H9 (cell line): ENCODE data around the gene KCNH1. TPM values are rescaled to one million over a fixed set of nuclear protein-coding genes. Genes with fewer than 3 reads are reported as not detected.

Experiments used
- DNase-seq: peaks from one replicate; pipeline ENCODE4 v3.0.0-alpha.2; 2017
- H2AFZ ChIP-seq: one replicate; pipeline ENCODE4 v1.6.1; 2013; ENCODE audit warnings: mild to moderate bottlenecking, low read length, control low read depth, moderate library complexity
- H2AK5ac ChIP-seq: 2 replicates; pipeline ENCODE4 v1.6.1; 2013; ENCODE audit warnings: low read length, control low read depth, mixed read lengths; ENCODE audit not compliant: insufficient read length
- H2BK120ac ChIP-seq: one replicate; pipeline ENCODE4 v1.6.1; 2013; ENCODE audit warnings: low read depth, mild to moderate bottlenecking, low read length, control low read depth, inconsistent platforms; ENCODE audit not compliant: poor library complexity, severe bottlenecking
- H2BK12ac ChIP-seq: 2 replicates; pipeline ENCODE4 v1.6.1; 2013; ENCODE audit warnings: low read length, control low read depth, mixed read lengths, low read depth; ENCODE audit not compliant: insufficient read length
- H2BK15ac ChIP-seq: 2 replicates; pipeline ENCODE4 v1.6.1; 2013; ENCODE audit warnings: low read depth, low read length, control low read depth
- H2BK20ac ChIP-seq: one replicate; pipeline ENCODE4 v1.6.1; 2013; ENCODE audit warnings: low read depth, mild to moderate bottlenecking, low read length, control low read depth, inconsistent platforms; ENCODE audit not compliant: poor library complexity, severe bottlenecking
- H2BK5ac ChIP-seq: 2 replicates; pipeline ENCODE4 v1.6.1; 2013; ENCODE audit warnings: low read length, control low read depth, mixed read lengths; ENCODE audit not compliant: insufficient read length
- H3K14ac ChIP-seq: 2 replicates; pipeline ENCODE4 v1.6.1; 2013; ENCODE audit warnings: low read length, control low read depth; ENCODE audit not compliant: insufficient read depth
- H3K18ac ChIP-seq: 2 replicates; pipeline ENCODE4 v1.6.1; 2013; ENCODE audit warnings: low read depth, mild to moderate bottlenecking, mixed read lengths, low read length, control low read depth; ENCODE audit not compliant: insufficient read length
- H3K23ac ChIP-seq: 2 replicates; pipeline ENCODE4 v1.6.1; 2013; ENCODE audit warnings: low read length, control low read depth, mixed read lengths, low read depth; ENCODE audit not compliant: insufficient read length
- H3K23me2 ChIP-seq: 2 replicates; pipeline ENCODE4 v1.6.1; 2013; ENCODE audit warnings: low read depth, mild to moderate bottlenecking, mixed read lengths, low read length, control low read depth; ENCODE audit not compliant: insufficient read length, poor library complexity, severe bottlenecking
- H3K27ac ChIP-seq: 2 replicates; pipeline ENCODE4 v1.5.1; 2013; ENCODE audit warnings: low read length, control low read depth, mixed read lengths, low read depth; ENCODE audit not compliant: insufficient read length
- H3K27me3 ChIP-seq: 2 replicates; pipeline ENCODE4 v1.6.1; 2013; ENCODE audit warnings: low read length, control low read depth, inconsistent platforms; ENCODE audit not compliant: insufficient read depth
- H3K4ac ChIP-seq: 2 replicates; pipeline ENCODE4 v1.6.1; 2013; ENCODE audit warnings: low read depth, mild to moderate bottlenecking, control low read depth, inconsistent platforms, low read length, moderate library complexity
- H3K4me1 ChIP-seq: 2 replicates; pipeline ENCODE4 v1.6.1; 2013; ENCODE audit warnings: low read length, control low read depth, inconsistent platforms; ENCODE audit not compliant: insufficient read depth
- H3K4me2 ChIP-seq: 2 replicates; pipeline ENCODE4 v1.6.1; 2013; ENCODE audit warnings: low read length, control low read depth, mixed read lengths; ENCODE audit not compliant: insufficient read length, insufficient read depth
- H3K56ac ChIP-seq: 2 replicates; pipeline ENCODE4 v1.6.1; 2013; ENCODE audit warnings: low read depth, mild to moderate bottlenecking, mixed read lengths, low read length, control low read depth; ENCODE audit not compliant: insufficient read length
- H3K79me1 ChIP-seq: 2 replicates; pipeline ENCODE4 v1.6.1; 2013; ENCODE audit warnings: low read depth, mild to moderate bottlenecking, moderate library complexity, low read length, control low read depth, inconsistent platforms; ENCODE audit not compliant: insufficient read depth, poor library complexity, severe bottlenecking
- H3K79me2 ChIP-seq: 2 replicates; pipeline ENCODE4 v1.6.1; 2013; ENCODE audit warnings: low read length, control low read depth, inconsistent platforms; ENCODE audit not compliant: insufficient read depth
- H3K9ac ChIP-seq: 2 replicates; pipeline ENCODE4 v1.6.1; 2013; ENCODE audit warnings: low read length, control low read depth, mixed read lengths; ENCODE audit not compliant: insufficient read length; ENCODE audit errors: extremely low read depth
- H3K9me3 ChIP-seq: one replicate; pipeline ENCODE4 v1.6.1; 2013; ENCODE audit warnings: low read depth, low read length, inconsistent platforms; ENCODE audit not compliant: control insufficient read depth
- H3T11ph ChIP-seq: one replicate; pipeline ENCODE4 v1.6.1; 2013; ENCODE audit warnings: mild to moderate bottlenecking, low read length, control low read depth, inconsistent platforms
- H4K20me1 ChIP-seq: one replicate; pipeline ENCODE4 v1.6.1; 2013; ENCODE audit not compliant: control insufficient read depth, insufficient read length, insufficient read depth
- H4K5ac ChIP-seq: 2 replicates; pipeline ENCODE4 v1.6.1; 2013; ENCODE audit warnings: low read depth, mild to moderate bottlenecking, mixed read lengths, low read length, control low read depth; ENCODE audit not compliant: insufficient read length
- H4K8ac ChIP-seq: replicated peaks from 2 replicates; pipeline ENCODE4 v1.6.1; 2013; ENCODE audit warnings: low read length, control low read depth, mixed read lengths, low read depth; ENCODE audit not compliant: insufficient read length
- H4K91ac ChIP-seq: 2 replicates; pipeline ENCODE4 v1.6.1; 2013; ENCODE audit warnings: low read depth, mild to moderate bottlenecking, moderate library complexity, mixed read lengths, low read length, control low read depth; ENCODE audit not compliant: insufficient read length
- H3K27ac Mint-ChIP-seq, 3 experiments: 2 replicates in 2 of 3; 3 replicates in 1 of 3; pipeline ENCODE4 v1.8.0; 2020 to 2021; ENCODE audit warnings: mixed read lengths in 3 of 3, mild to moderate bottlenecking in 1 of 3, moderate library complexity in 1 of 3
- H3K27me3 Mint-ChIP-seq: 2 replicates; pipeline ENCODE4 v1.8.0; 2021; ENCODE audit warnings: low read depth, mild to moderate bottlenecking, moderate library complexity, mixed read lengths
- H3K36me3 Mint-ChIP-seq, 3 experiments: 2 replicates in 2 of 3; 3 replicates in 1 of 3; pipeline ENCODE4 v1.8.0; 2020 to 2021; ENCODE audit warnings: low read depth in 3 of 3, mixed read lengths in 3 of 3; ENCODE audit not compliant: insufficient read depth in 1 of 3
- H3K4me1 Mint-ChIP-seq, 2 experiments: 2 replicates each; pipeline ENCODE4 v1.8.0; 2020; ENCODE audit warnings: mixed read lengths in 2 of 2
- H3K4me3 Mint-ChIP-seq, 2 experiments: 2 replicates in 1 of 2; 3 replicates in 1 of 2; pipeline ENCODE4 v1.8.0; 2020 to 2021; ENCODE audit warnings: mild to moderate bottlenecking in 2 of 2, mixed read lengths in 2 of 2, moderate library complexity in 1 of 2
- H3K9me3 Mint-ChIP-seq, 2 experiments: 2 replicates in 1 of 2; 3 replicates in 1 of 2; pipeline ENCODE4 v1.8.0; 2020; ENCODE audit warnings: mild to moderate bottlenecking in 2 of 2, mixed read lengths in 2 of 2, moderate library complexity in 1 of 2
- CTCF ChIP-seq: fragments of 200-600 bp; sonication (generic); conservative IDR thresholded peaks from 3 replicates; pipeline ENCODE4 v1.8.0; 2021; ENCODE audit warnings: antibody characterized with exemption, mild to moderate bottlenecking
- WGBS: extraction: QIAGEN DNeasy Blood & Tissue Kit; methylation state at CpG from one replicate; pipeline ENCODE4 v1.1.7; 2013; ENCODE audit warnings: missing lambda C conversion rate, low lambda C conversion rate, mixed read lengths; ENCODE audit not compliant: insufficient read length; ENCODE audit errors: extremely low coverage; 5-methylcytosine and 5-hydroxymethylcytosine counted together
- total RNA-seq: library from RNA; stranded (reverse); gene quantifications from 2 replicates; pipeline ENCODE4 v1.2.1, GENCODE V29; 2021

The KCNH1 gene
- total RNA-seq, 1 experiment from 2014 or later, result 0.11 TPM

- Histone ChIP-seq H3K18ac (no peak overlapping the region), H2AFZ (no peak overlapping the region), H2BK5ac (no peak overlapping the region), H2BK12ac (no peak overlapping the region), H3K23ac (no peak overlapping the region), H3K4me1 (no peaks in the 10 kb centered on the region), H2BK120ac (no peak overlapping the region), H3K27ac (no peak overlapping the region), H4K8ac (no peak overlapping the region), H3K9ac (no peak overlapping the region), H3K4me2 (no peak overlapping the region), H3K79me2 (no peaks in the 10 kb centered on the region), H3K27me3 (no peaks in the 10 kb centered on the region), H3T11ph (no peak overlapping the region), H2BK15ac (no peak overlapping the region), H3K56ac (no peak overlapping the region), H4K20me1 (no peaks in the 10 kb centered on the region), H3K79me1 (no peaks in the 10 kb centered on the region), H3K4ac (no peak overlapping the region), H4K91ac (no peak overlapping the region), H2AK5ac (no peak overlapping the region), H3K9me3 (no peaks in the 10 kb centered on the region), H2BK20ac (no peak overlapping the region), H4K5ac (no peak overlapping the region), H3K14ac (no peak overlapping the region), H3K23me2 (no peaks in the 10 kb centered on the region)
- no peak for DNase-seq
- TF ChIP-seq CTCF, result no peak
- Mint-ChIP-seq H3K4me1 (peaks cover 0 to 5% of the 10 kb centered on the region in 2 experiments; a peak in 2 of 4 replicates), H3K4me3 (no peak overlapping the region), H3K27me3 (peaks cover 15% of the 10 kb centered on the region), H3K27ac (no peak overlapping the region), H3K36me3 (no peaks in the 10 kb centered on the region), H3K9me3 (no peaks in the 10 kb centered on the region)
- no CpG with 5 or more reads among the region's 4 CpGs for WGBS
These were observed 228.5 kb downstream of the KCNH1 start for GRCh38 chr1:210905365-210905904.
